IMR-90 (cell line): Measurements from ENCODE around the gene MAP3K3. TPM values are rescaled to one million over a fixed set of nuclear protein-coding genes. Genes with fewer than 3 reads are reported as not detected.

Source experiments
- ATAC-seq: fragments of 200-7000 bp; cut with Tn5 transposase; 2 replicates; pipeline ENCODE4 v1.9.1; 2020; ENCODE audit warnings: low read depth, mild to moderate bottlenecking, moderate library complexity
- BruUV-seq: library from RNA; stranded (reverse); fragments of 400-500 nt; replicated peaks from 2 replicates; lab custom pipeline; 2021; lab: Mats Ljungman, UMichigan
- CTCF ChIA-PET: fragments of 300-600 bp; formaldehyde crosslinking; extraction: SDS; loops from one replicate; lab custom pipeline; 2021; ENCODE audit warnings: antibody characterized with exemption; lab: Yijun Ruan, JAX
- POLR2A ChIA-PET: fragments of 300-600 bp; sonication (Branson Sonifier 250); formaldehyde crosslinking; loops from one replicate; lab custom pipeline; 2022; ENCODE audit warnings: antibody characterized with exemption; ENCODE audit not compliant: unreplicated experiment; lab: Charles Lee
- DNase-seq: peaks from one replicate; pipeline ENCODE4 v3.0.0; 2013
- H2AFZ ChIP-seq: replicated peaks from 2 replicates; pipeline ENCODE3; 2013; ENCODE audit warnings: low read length, mild to moderate bottlenecking; ENCODE audit not compliant: poor library complexity
- H2AK5ac ChIP-seq: 2 replicates; pipeline ENCODE4 v1.6.1; 2013; ENCODE audit warnings: low read depth, low read length, inconsistent platforms
- H2AK9ac ChIP-seq: replicated peaks from 2 replicates; pipeline ENCODE3; 2013; ENCODE audit warnings: mild to moderate bottlenecking, low read depth, low read length, moderate library complexity; ENCODE audit not compliant: poor library complexity
- H2BK120ac ChIP-seq: 2 replicates; pipeline ENCODE4 v1.6.1; 2013; ENCODE audit warnings: low read depth, low read length, inconsistent platforms
- H2BK15ac ChIP-seq: 3 replicates; pipeline ENCODE4 v1.6.1; 2013; ENCODE audit warnings: low read depth, low read length, inconsistent platforms
- H2BK20ac ChIP-seq: 2 replicates; pipeline ENCODE4 v1.6.1; 2013; ENCODE audit warnings: low read depth, mild to moderate bottlenecking, inconsistent platforms, low read length, moderate library complexity
- H2BK5ac ChIP-seq: 2 replicates; pipeline ENCODE4 v1.6.1; 2013; ENCODE audit warnings: mild to moderate bottlenecking, low read depth, low read length, inconsistent platforms; ENCODE audit not compliant: poor library complexity, severe bottlenecking
- H3K14ac ChIP-seq: replicated peaks from 2 replicates; pipeline ENCODE4 v1.6.1; 2013; ENCODE audit warnings: low read depth, low read length, inconsistent platforms
- H3K18ac ChIP-seq: 2 replicates; pipeline ENCODE4 v1.6.1; 2013; ENCODE audit warnings: low read depth, low read length, control low read depth
- H3K23ac ChIP-seq: 2 replicates; pipeline ENCODE4 v1.6.1; 2013; ENCODE audit warnings: low read depth, low read length, inconsistent platforms
- H3K27ac ChIP-seq: 2 replicates; pipeline ENCODE4 v1.5.1; 2013; ENCODE audit warnings: mild to moderate bottlenecking, control low read depth, low read length; ENCODE audit not compliant: insufficient read depth
- H3K27me3 ChIP-seq: 2 replicates; pipeline ENCODE4 v1.6.1; 2013; ENCODE audit warnings: low read length; ENCODE audit not compliant: control insufficient read depth, insufficient read depth
- H3K36me3 ChIP-seq: 2 replicates; pipeline ENCODE4 v1.6.1; 2013; ENCODE audit warnings: low read length, mixed read lengths; ENCODE audit not compliant: control insufficient read depth, insufficient read depth
- H3K4ac ChIP-seq: 2 replicates; pipeline ENCODE4 v1.6.1; 2013; ENCODE audit warnings: low read depth, low read length, inconsistent platforms
- H3K4me1 ChIP-seq: 2 replicates; pipeline ENCODE4 v1.6.1; 2013; ENCODE audit warnings: low read length, mixed read lengths; ENCODE audit not compliant: control insufficient read depth, insufficient read depth
- H3K4me2 ChIP-seq: 2 replicates; pipeline ENCODE4 v1.6.1; 2013; ENCODE audit warnings: low read depth, mild to moderate bottlenecking, control low read depth, low read length, moderate library complexity
- H3K4me3 ChIP-seq: 2 replicates; pipeline ENCODE4 v1.5.1; 2013; ENCODE audit warnings: low read depth, mild to moderate bottlenecking, control low read depth, low read length, moderate library complexity; ENCODE audit not compliant: insufficient read depth
- H3K56ac ChIP-seq: 2 replicates; pipeline ENCODE4 v1.6.1; 2013; ENCODE audit warnings: low read length, inconsistent platforms; ENCODE audit not compliant: insufficient read depth; ENCODE audit errors: extremely low read depth
- H3K79me1 ChIP-seq, 2 experiments: 2 replicates each; pipeline ENCODE4 v1.6.1; 2013; ENCODE audit warnings: low read length in 2 of 2, inconsistent platforms in 1 of 2, low read depth in 1 of 2
- H3K9ac ChIP-seq: 2 replicates; pipeline ENCODE4 v1.6.1; 2013; ENCODE audit warnings: low read depth, low read length, control low read depth
- H3K9me1 ChIP-seq: 2 replicates; pipeline ENCODE4 v1.6.1; 2013; ENCODE audit warnings: low read length, inconsistent platforms; ENCODE audit not compliant: insufficient read depth
- H3K9me3 ChIP-seq: 2 replicates; pipeline ENCODE4 v1.6.1; 2013; ENCODE audit warnings: low read length; ENCODE audit not compliant: control insufficient read depth, insufficient read depth
- H4K20me1 ChIP-seq: 2 replicates; pipeline ENCODE4 v1.6.1; 2013; ENCODE audit warnings: low read length, inconsistent platforms; ENCODE audit not compliant: insufficient read depth
- H4K5ac ChIP-seq: 2 replicates; pipeline ENCODE4 v1.6.1; 2013; ENCODE audit warnings: mild to moderate bottlenecking, low read depth, low read length, control low read depth
- H4K8ac ChIP-seq, 2 experiments: 2 replicates each; pipeline ENCODE4 v1.6.1; 2013; ENCODE audit warnings: low read depth in 2 of 2, low read length in 2 of 2, control low read depth in 1 of 2, inconsistent platforms in 1 of 2
- H4K91ac ChIP-seq: 2 replicates; pipeline ENCODE4 v1.6.1; 2013; ENCODE audit warnings: low read depth, low read length, inconsistent platforms; ENCODE audit not compliant: insufficient read depth
- BHLHE40 ChIP-seq: fragments of 150-350 bp; IDR thresholded peaks from 2 replicates; pipeline ENCODE4 v1.6.1; 2016; ENCODE audit warnings: mild to moderate bottlenecking, low read depth, low read length
- RFX5 ChIP-seq: IDR thresholded peaks from 2 replicates; pipeline ENCODE4 v1.8.0; 2012; ENCODE audit warnings: low read depth, mild to moderate bottlenecking, low read length, moderate library complexity
- WGBS, 2 experiments: methylation state at CpG; one replicate each; pipeline versions ENCODE4 v1.1.5 to v1.1.7; 2013; ENCODE audit warnings: missing lambda C conversion rate in 2 of 2; ENCODE audit not compliant: insufficient read length in 1 of 2; ENCODE audit errors: extremely low coverage in 2 of 2; 5-methylcytosine and 5-hydroxymethylcytosine counted together
- dilution Hi-C: fragments of 300-500 bp; cut with HindIII; formaldehyde crosslinking; loops from one replicate; pipeline ENCODE4 v1.14.3; 2018; ENCODE audit warnings: low sequenced_read_pairs; ENCODE audit not compliant: unreplicated experiment
- in situ Hi-C: fragments of 300-500 bp; cut with MboI; formaldehyde crosslinking; loops from 3 replicates; pipeline ENCODE4 v1.14.3; 2019; ENCODE audit warnings: low sequenced_read_pairs, inconsistent platforms, mixed read lengths
- intact Hi-C: fragments of 100-400 bp; cut with micrococcal nuclease; formaldehyde crosslinking; loops from 2 replicates; pipeline ENCODE4 v1.10.0; 2022
- polyA plus RNA-seq, 3 experiments: library from polyadenylated mRNA; depleted of rRNA; stranded (reverse); fragments of >200 nt; gene quantifications; 2 replicates each; pipeline ENCODE4 v1.2.3, GENCODE V29; 2012; ENCODE audit warnings: low replicate concordance in 1 of 3
- total RNA-seq: library from RNA; depleted of rRNA; stranded (reverse); fragments of >200 nt; gene quantifications from 2 replicates; pipeline ENCODE4 v1.2.3, GENCODE V29; 2012

The MAP3K3 gene
- total and polyA plus RNA-seq, 2 of the 4 experiments (the other 2 are of a cell fraction) = 19.1 to 25.6 TPM

GRCh38 chr17:63680700-63681099, 58.5 kb downstream of the MAP3K3 start:
- Histone ChIP-seq H4K8ac (no peak overlapping the region), H3K27ac (no peak overlapping the region), H3K18ac (no peak overlapping the region), H4K20me1 (peaks cover 3% of the 10 kb centered on the region; the same call in 1 of the 2 replicates), H3K79me1 (peaks cover 0 to 3% of the 10 kb centered on the region in 2 experiments; a peak in 1 of 4 replicates), H2BK120ac (no peak overlapping the region), H3K4me3 (no peak overlapping the region), H3K4me1 (peaks cover 4% of the 10 kb centered on the region), H3K27me3 (no peaks in the 10 kb centered on the region), H3K9me1 (no peaks in the 10 kb centered on the region), H2AK5ac (no peak overlapping the region), H3K36me3 (peaks cover 8% of the 10 kb centered on the region), H4K5ac (no peak overlapping the region), H3K14ac (no peak overlapping the region), H2AK9ac (no peak overlapping the region), H3K4ac (no peak overlapping the region), H3K23ac (no peak overlapping the region), H3K56ac (no peak overlapping the region), H2BK5ac (no peak overlapping the region), H2BK15ac (no peak overlapping the region), H2AFZ (no peak overlapping the region), H3K9ac (no peak overlapping the region), H3K9me3 (no peaks in the 10 kb centered on the region), H3K4me2 (no peak overlapping the region), H2BK20ac (no peak overlapping the region), H4K91ac (no peak overlapping the region)
- in situ Hi-C loops (no loop called here), intact Hi-C loops (loop anchor here (10.0 kb wide), 1 partner anchor 54 kb away; no protein-coding TSS in a partner anchor), dilution Hi-C loops (no loop called here)
- BruUV-seq = no TSS peak
- ChIA-PET POLR2A (no interaction called here), CTCF (no interaction called here)
- DNase-seq (no peak), ATAC-seq (no peak)
- no CpG with 5 or more reads among the region's 1 CpG for WGBS, 2 experiments
- TF ChIP-seq BHLHE40 (no peak), RFX5 (no peak)
